PC-9 (cell line): ENCODE results near the gene MFNG. TPM values are rescaled to one million over a fixed set of nuclear protein-coding genes. Genes with fewer than 3 reads are reported as not detected.

ENCODE experiments used
- BruUV-seq: library from RNA; stranded (reverse); fragments of 400-500 nt; replicated peaks from 2 replicates; lab custom pipeline; 2021; lab: Mats Ljungman, UMichigan
- CTCF ChIA-PET: fragments of 300-600 bp; sonication (Branson Sonifier 250); formaldehyde crosslinking; loops from one replicate; lab custom pipeline; 2022; ENCODE audit warnings: antibody characterized with exemption; lab: Charles Lee
- POLR2A ChIA-PET: fragments of 300-600 bp; sonication (Branson Sonifier 250); formaldehyde crosslinking; loops from one replicate; lab custom pipeline; 2022; ENCODE audit warnings: antibody characterized with exemption; ENCODE audit not compliant: unreplicated experiment; lab: Charles Lee
- DNase-seq, 2 experiments: peaks; one replicate each; pipeline versions ENCODE4 v3.0.0 to v3.0.0-alpha.2; 2015 to 2022; ENCODE audit warnings: mixed read lengths in 1 of 2
- H2AFZ ChIP-seq: fragments of 200-600 bp; sonication (generic); 2 replicates; pipeline ENCODE4 v1.8.1; 2017; ENCODE audit warnings: antibody characterized with exemption
- H3F3A ChIP-seq: fragments of 200-600 bp; sonication (generic); 2 replicates; pipeline ENCODE4 v1.8.1; 2017; ENCODE audit warnings: antibody characterized with exemption, mild to moderate bottlenecking, low read depth; ENCODE audit not compliant: insufficient read depth
- H3K27ac ChIP-seq: fragments of 200-600 bp; sonication (generic); 2 replicates; pipeline ENCODE4 v1.6.1; 2016; ENCODE audit warnings: mixed run types
- H3K27me3 ChIP-seq: fragments of 200-600 bp; sonication (generic); 2 replicates; pipeline ENCODE4 v1.6.1; 2016; ENCODE audit warnings: low read depth, mixed run types; ENCODE audit not compliant: insufficient read depth
- H3K36me3 ChIP-seq: fragments of 200-600 bp; sonication (generic); 2 replicates; pipeline ENCODE4 v1.6.1; 2016; ENCODE audit warnings: low read depth, mixed run types
- H3K4me1 ChIP-seq: fragments of 200-600 bp; sonication (generic); replicated peaks from 2 replicates; pipeline ENCODE4 v1.6.1; 2016; ENCODE audit warnings: mixed run types; ENCODE audit not compliant: insufficient read depth
- H3K4me2 ChIP-seq: fragments of 200-600 bp; sonication (generic); 2 replicates; pipeline ENCODE4 v1.6.1; 2017; ENCODE audit warnings: mixed run types
- H3K4me3 ChIP-seq: fragments of 200-600 bp; sonication (generic); 2 replicates; pipeline ENCODE4 v1.6.1; 2016; ENCODE audit warnings: mixed run types
- H3K79me2 ChIP-seq: fragments of 200-600 bp; sonication (generic); 2 replicates; pipeline ENCODE4 v1.6.1; 2017; ENCODE audit warnings: low read depth, mixed run types
- H3K9me2 ChIP-seq: fragments of 200-600 bp; sonication (generic); 2 replicates; pipeline ENCODE4 v1.8.1; 2017; ENCODE audit warnings: mild to moderate bottlenecking; ENCODE audit not compliant: insufficient read depth
- H3K9me3 ChIP-seq: fragments of 200-600 bp; sonication (generic); 2 replicates; pipeline ENCODE4 v1.8.1; 2016; ENCODE audit warnings: low read depth; ENCODE audit not compliant: insufficient read depth
- H4K20me1 ChIP-seq: fragments of 200-600 bp; sonication (generic); 2 replicates; pipeline ENCODE4 v1.8.1; 2017; ENCODE audit not compliant: insufficient read depth
- CTCF ChIP-seq: fragments of 200-600 bp; sonication (generic); conservative IDR thresholded peaks from 2 replicates; pipeline ENCODE4 v1.6.1; 2017; ENCODE audit warnings: mixed run types, antibody characterized with exemption, mild to moderate bottlenecking, moderate library complexity
- EZH2 ChIP-seq: fragments of 200-600 bp; sonication (generic); IDR thresholded peaks from 2 replicates; pipeline ENCODE4 v1.8.0; 2017; ENCODE audit warnings: antibody characterized with exemption, low read depth
- intact Hi-C: fragments of 100-400 bp; cut with micrococcal nuclease; formaldehyde crosslinking; loops from one replicate; pipeline ENCODE4 v1.10.0; 2022; ENCODE audit not compliant: unreplicated experiment
- total RNA-seq: library from RNA; stranded (reverse); gene quantifications from 2 replicates; pipeline ENCODE4 v1.2.3, GENCODE V29; 2021

Gene MFNG
- total RNA-seq, 1 experiment from 2014 or later: 28.1 TPM

GRCh38 chr22:37526376-37526775 lies 40.2 kb upstream of the MFNG start:
- Histone ChIP-seq H3K4me2 (peak overlapping the region; percentile 67), H3K79me2 (no peaks in the 10 kb centered on the region), H3K9me2 (no peaks in the 10 kb centered on the region), H3K9me3 (no peaks in the 10 kb centered on the region), H3K36me3 (no peaks in the 10 kb centered on the region), H2AFZ (no peak overlapping the region), H3K27ac (peak overlapping the region; percentile 87), H3K27me3 (no peaks in the 10 kb centered on the region), H3F3A (peaks cover 47% of the 10 kb centered on the region), H3K4me3 (no peak overlapping the region), H4K20me1 (no peaks in the 10 kb centered on the region), H3K4me1 (peaks cover 45% of the 10 kb centered on the region)
- BruUV-seq: TSS peak; percentile 79
- no peak for TF ChIP-seq CTCF
- ChIA-PET CTCF (interaction anchor here (1.9 kb wide), 1 partner anchor 18 kb away, joined by 5 read pairs; no protein-coding TSS in a partner anchor), POLR2A (no interaction called here)
- peak in 1 of 2 experiments; percentile 51 for DNase-seq
- intact Hi-C loops: loop anchor here (2.0 kb wide), 1 partner anchor 14 kb away; no protein-coding TSS in a partner anchor

GRCh38 chr22:37525746-37526350 lies 39.7 kb upstream of the MFNG start:
- Histone ChIP-seq H3K27me3 (no peaks in the 10 kb centered on the region), H2AFZ (no peak overlapping the region), H3K27ac (peak overlapping the region; percentile 87), H4K20me1 (no peaks in the 10 kb centered on the region), H3K4me2 (peak overlapping the region; percentile 67), H3K9me3 (no peaks in the 10 kb centered on the region), H3F3A (peaks cover 51% of the 10 kb centered on the region), H3K79me2 (no peaks in the 10 kb centered on the region), H3K4me1 (peaks cover 45% of the 10 kb centered on the region), H3K4me3 (peak overlapping the region; percentile 6; the same call in 1 of the 2 replicates), H3K9me2 (no peaks in the 10 kb centered on the region), H3K36me3 (no peaks in the 10 kb centered on the region)
- POLR2A ChIA-PET: interaction anchor here (0.5 to 1.2 kb wide), 2 partner anchors 13 to 131 kb away, joined by 4 to 6 read pairs; no protein-coding TSS in a partner anchor
- peak; percentile 70 to 83 for DNase-seq
- TF ChIP-seq CTCF: no peak
- no peak for TF ChIP-seq EZH2
- intact Hi-C loops: loop anchor here (2.0 kb wide), 1 partner anchor 13 kb away; no protein-coding TSS in a partner anchor
- CTCF ChIA-PET: interaction anchor here (1.9 kb wide), 1 partner anchor 17 kb away, joined by 5 read pairs; no protein-coding TSS in a partner anchor
- BruUV-seq: no TSS peak

- Histone ChIP-seq H3K4me1 (peaks cover 45% of the 10 kb centered on the region), H3F3A (peaks cover 58% of the 10 kb centered on the region), H3K27ac (peak overlapping the region; percentile 87), H4K20me1 (no peaks in the 10 kb centered on the region), H3K27me3 (no peaks in the 10 kb centered on the region), H3K36me3 (no peaks in the 10 kb centered on the region), H3K9me2 (no peaks in the 10 kb centered on the region), H3K79me2 (no peaks in the 10 kb centered on the region), H3K9me3 (no peaks in the 10 kb centered on the region), H3K4me2 (peak overlapping the region; percentile 67), H2AFZ (no peak overlapping the region), H3K4me3 (peak overlapping the region; percentile 6; the same call in 1 of the 2 replicates)
- DNase-seq: peak; percentile 90 to 91
- TF ChIP-seq CTCF (no peak), EZH2 (no peak)
- CTCF ChIA-PET: interaction anchor here (0.7 to 1.9 kb wide), 2 partner anchors 13 to 17 kb away, joined by 3 to 5 read pairs; no protein-coding TSS in a partner anchor
- intact Hi-C loops: no loop called here
- POLR2A ChIA-PET: interaction anchor here (0.5 to 1.2 kb wide), 6 partner anchors 13 to 373 kb away, joined by 3 to 8 read pairs (median 4); no protein-coding TSS in a partner anchor
- BruUV-seq: no TSS peak
Measured at GRCh38 chr22:37525073-37525745, 39.0 kb upstream of the MFNG start.
